Lung microvascular endothelial cell (primary cell): Measurements from ENCODE around the gene GNB5. TPM values are rescaled to one million over a fixed set of nuclear protein-coding genes. Genes with fewer than 3 reads are reported as not detected.
"Not testable (repeated sequence)": the region's sequence is repeated elsewhere in the genome, so short reads cannot be mapped to it uniquely, and the experiment has no call there.

ENCODE experiments used
- DNase-seq, 2 donors: peaks; one replicate each; pipeline versions ENCODE4 v3.0.0 to v3.0.0-alpha.2; 2010; ENCODE audit warnings: low read depth in 2 of 2
- total RNA-seq: library from RNA; depleted of rRNA; stranded (reverse); fragments of >200 nt; gene quantifications from 2 replicates; pipeline ENCODE4 v1.2.1, GENCODE V29; 2014

GNB5 gene
- total RNA-seq, 1 donor from 2014 or later: 39.1 TPM

GRCh38 chr15:52094811-52095584 is 96.2 kb downstream of the GNB5 start:
- DNase-seq: no peak

GRCh38 chr15:52093539-52094510 is 97.4 kb downstream of the GNB5 start:
- peak; percentile 89 to 96 for DNase-seq

GRCh38 chr15:52093167-52093538 is 98.0 kb downstream of the GNB5 start:
- no peak for DNase-seq

GRCh38 chr15:52090193-52090592 is 101.0 kb downstream of the GNB5 start:
- DNase-seq: no peak

- DNase-seq: no peak
These were observed 105.0 kb downstream of the GNB5 start for GRCh38 chr15:52086011-52086786.

- peak in 1 of 2 donors; percentile 49 for DNase-seq
These were observed 105.9 kb downstream of the GNB5 start for GRCh38 chr15:52085299-52085698.

- no peak for DNase-seq
These were observed 107.6 kb downstream of the GNB5 start for GRCh38 chr15:52083603-52084002.

- not testable (repeated sequence) for DNase-seq
These were observed 108.2 kb downstream of the GNB5 start for GRCh38 chr15:52083037-52083359.

GRCh38 chr15:52082197-52083036 is 108.8 kb downstream of the GNB5 start:
- no peak for DNase-seq

GRCh38 chr15:52080706-52081392 is 110.3 kb downstream of the GNB5 start:
- DNase-seq: no peak

- DNase-seq: no peak
These were observed 111.2 kb downstream of the GNB5 start for GRCh38 chr15:52080031-52080430.

GRCh38 chr15:52078876-52079700 is 112.1 kb downstream of the GNB5 start:
- peak; percentile 66 to 70 for DNase-seq

GRCh38 chr15:52078197-52078875 is 112.9 kb downstream of the GNB5 start:
- DNase-seq: peak in 1 of 2 donors; percentile 55

GRCh38 chr15:52076889-52077781 is 114.1 kb downstream of the GNB5 start:
- DNase-seq: peak; percentile 10 to 83

GRCh38 chr15:52071570-52071969 is 119.6 kb downstream of the GNB5 start:
- no peak for DNase-seq

- DNase-seq: no peak
These were observed 121.6 kb downstream of the GNB5 start for GRCh38 chr15:52069559-52069958.

- DNase-seq: no peak
These were observed 123.1 kb downstream of the GNB5 start for GRCh38 chr15:52068004-52068615.
